HG03342 (cell line): Measurements from ENCODE around the gene PRKAG1.
"Not testable (repeated sequence)": the region's sequence is repeated elsewhere in the genome, so short reads cannot be mapped to it uniquely, and the experiment has no call there.

Experiments used
- ATAC-seq: cut with Tn5 transposase; IDR thresholded peaks from one replicate; pipeline ENCODE4 v1.9.1; 2021; ENCODE audit warnings: mild to moderate bottlenecking, moderate library complexity; ENCODE audit not compliant: unreplicated experiment

PRKAG1 gene

DNA sequence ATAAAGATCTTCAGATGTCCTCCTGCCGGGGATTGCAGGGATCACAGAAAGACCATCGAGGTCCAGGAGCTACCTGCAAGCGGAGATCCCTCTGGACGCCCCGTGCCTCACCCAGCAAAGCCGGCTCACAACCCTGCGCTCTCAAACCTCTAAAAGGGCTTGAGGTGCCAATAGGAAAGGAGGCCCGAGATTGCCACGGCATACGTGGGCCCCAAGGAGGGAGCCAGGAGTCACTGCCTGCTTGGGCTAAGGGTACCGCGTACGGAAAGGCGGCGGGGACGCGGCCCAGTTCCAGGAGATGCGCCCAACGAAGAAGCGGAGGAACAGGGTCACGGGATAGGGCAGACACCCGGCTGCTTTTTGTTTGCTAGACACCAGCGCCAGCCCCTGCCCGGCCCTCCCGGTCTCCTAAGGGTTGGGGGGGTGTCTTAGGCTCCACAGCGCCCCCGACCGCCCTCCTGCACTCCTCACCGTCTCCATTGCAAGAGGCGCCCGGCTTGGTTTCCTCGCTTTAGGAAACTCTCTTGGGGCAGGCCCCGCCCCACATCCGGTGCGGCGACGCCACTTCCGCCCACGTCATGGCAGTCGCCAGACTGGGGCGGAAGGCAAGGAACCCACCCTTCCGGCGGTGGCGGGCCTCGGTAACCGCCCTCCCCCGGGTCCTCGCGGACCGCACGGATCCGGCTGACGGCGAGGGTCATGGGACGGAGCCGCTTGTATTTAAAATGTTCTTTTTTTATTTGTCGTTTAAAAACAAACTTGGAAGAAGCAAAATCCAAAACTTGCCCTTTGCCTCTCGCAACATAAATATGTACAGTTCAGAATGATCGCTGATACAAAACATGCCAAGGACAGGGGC, at the start of gene PRKAG1:
TSS of gene PRKAG1 (minus strand) at position 516 of the 859 bp plus-strand sequence. CDS start at position 480, 36 bp downstream.
- peak; percentile 84 for ATAC-seq

DNA sequence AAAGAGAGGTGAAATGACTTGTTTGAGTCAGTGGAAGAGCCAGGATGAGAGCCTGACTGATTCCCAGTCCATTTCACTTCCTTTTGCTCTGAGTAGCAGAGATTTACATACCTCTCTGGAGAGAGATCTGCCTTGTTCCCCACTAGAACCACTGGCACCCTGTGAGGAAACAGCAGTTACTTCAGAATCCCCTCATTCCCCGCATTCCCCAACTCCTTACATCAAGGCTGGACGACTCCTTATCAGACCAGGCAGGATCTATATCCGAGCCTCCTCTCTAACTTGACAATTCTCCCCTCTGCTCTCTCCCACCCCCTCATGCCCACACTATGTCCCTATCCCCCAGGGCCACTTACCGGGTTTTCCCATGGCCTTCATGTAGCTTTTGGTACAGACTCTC, 47.5 kb upstream of the PRKAG1 start:
- no peak for ATAC-seq

GRCh38 chr12:49064767-49065152, 46.2 kb upstream of the PRKAG1 start:
- ATAC-seq = no peak

DNA sequence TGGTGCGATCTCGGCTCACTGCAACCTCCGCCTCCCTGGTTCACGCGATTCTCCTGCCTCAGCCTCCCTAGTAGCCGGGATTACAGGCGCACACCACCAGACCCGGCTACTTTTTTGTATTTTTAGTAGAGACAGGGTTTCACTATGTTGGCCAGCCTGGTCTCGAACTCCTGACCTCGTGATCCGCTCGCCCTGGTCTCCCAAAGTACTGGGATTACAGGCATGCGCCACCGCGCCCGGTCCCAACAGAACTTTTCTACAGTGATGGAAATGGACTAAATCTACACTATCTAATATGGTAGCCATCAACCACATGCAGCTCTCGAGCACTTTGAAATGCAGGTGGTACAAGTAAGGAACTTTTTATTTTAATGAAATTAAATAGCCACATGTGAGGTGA, 43.3 kb upstream of the PRKAG1 start:
- not testable (repeated sequence) for ATAC-seq

DNA sequence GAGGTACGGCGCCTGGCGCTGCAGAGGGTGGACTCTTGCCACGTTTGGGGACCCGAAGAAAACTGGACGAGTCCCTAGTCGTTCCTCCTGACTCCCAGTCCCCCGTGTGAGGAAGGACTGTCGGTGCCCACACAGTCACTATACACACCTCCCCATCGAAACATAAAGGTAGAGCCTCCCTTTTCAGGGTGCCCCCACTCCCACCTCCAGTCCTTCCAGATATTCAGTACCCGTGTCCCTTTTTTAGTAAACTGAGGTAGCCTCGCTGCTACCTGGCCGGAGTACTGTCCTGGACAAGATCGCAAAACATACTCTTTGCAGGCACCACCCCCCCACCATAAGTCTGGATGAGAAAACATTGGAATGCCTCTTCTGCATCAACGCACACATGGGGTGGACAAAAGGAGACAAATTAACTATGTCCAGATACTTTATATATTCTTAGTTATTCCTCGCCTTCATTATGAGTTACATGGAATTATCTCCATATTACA, 42.6 kb upstream of the PRKAG1 start:
- ATAC-seq = no peak

- peak; percentile 54 for ATAC-seq
These were observed 41.9 kb upstream of the PRKAG1 start, which contains the start of gene KMT2D for GRCh38 chr12:49060237-49061156. Gene KMT2D (minus strand): TSS chr12:49060794. CDS start chr12:49055324, 5,470 bp downstream.

DNA sequence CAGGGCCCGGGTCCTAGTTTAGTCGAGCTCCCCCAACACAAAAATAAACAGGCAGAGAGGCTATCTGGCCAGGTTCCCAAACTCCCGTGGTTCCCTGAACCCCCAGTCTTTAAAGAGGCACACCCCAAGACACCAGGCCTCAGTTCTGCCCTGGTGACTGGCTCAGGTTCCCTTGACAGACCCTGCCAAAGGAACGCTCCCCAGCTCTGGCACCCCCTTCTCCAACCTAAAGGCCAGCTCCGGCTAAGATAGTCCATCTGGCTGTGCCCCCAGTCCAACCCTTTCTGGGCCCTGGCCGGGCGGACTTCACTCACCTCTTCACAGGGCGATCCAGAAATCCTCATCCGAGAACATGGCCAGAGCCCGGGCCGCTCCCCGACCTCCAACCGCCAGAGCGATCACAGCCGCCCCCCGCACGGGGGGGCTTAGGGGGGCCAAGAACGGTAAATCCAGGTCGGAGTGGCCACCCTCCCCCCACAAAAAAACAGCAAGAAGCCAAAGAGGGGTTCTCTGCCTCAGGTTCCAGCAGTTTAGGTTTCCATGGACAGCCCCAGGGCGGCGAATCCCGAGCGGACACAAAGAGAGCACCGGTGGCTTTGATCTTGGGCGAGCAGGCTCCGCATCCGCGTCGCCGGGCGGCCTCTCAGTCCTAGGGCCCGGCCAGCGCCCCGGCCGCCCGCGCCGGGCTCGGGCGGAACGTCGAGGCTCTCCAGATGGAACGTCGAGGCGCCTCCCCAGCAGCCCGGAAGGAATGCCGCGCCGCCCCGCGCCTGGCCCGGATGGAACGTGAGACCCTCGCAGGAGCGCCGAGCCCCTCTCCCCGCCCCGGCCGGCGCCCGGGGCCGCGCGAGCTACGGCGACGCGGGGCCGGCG, 41.0 kb upstream of the PRKAG1 start:
- peak; percentile 7 for ATAC-seq

DNA sequence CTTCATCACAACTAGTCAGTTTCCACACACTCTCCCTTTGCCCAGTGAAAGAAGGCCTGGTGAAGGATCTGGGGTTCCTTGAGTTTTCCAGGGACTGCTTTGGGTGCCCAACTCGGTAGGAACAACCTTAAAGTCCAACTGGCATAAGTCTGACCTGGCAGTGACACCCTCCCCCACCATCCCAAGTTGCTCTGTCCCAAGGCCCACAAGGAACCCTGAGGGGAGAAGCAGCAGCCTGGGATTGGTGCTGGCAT, 40.4 kb upstream of the PRKAG1 start:
- ATAC-seq = no peak

GRCh38 chr12:49058366-49059044, 39.9 kb upstream of the PRKAG1 start:
- no peak for ATAC-seq

DNA sequence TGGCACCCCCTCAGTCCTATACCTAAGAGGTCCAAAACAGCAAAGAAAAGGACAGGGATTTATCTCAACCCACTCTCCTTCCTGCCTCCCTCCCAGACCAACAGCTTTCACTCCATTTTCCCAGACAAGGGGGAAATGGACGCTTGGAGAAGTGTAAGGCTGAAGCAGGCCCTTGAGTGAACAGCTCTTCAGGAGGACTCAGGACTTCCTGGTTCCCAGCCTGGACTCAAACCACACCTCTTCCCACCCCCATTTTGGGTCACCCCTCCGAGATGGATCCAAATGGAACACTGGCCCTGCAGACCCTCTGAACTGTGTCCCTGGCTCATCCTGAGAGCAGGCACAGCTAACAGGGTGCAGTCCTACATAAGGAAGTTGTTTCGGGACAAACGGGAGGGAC, 39.3 kb upstream of the PRKAG1 start:
- ATAC-seq = no peak

DNA sequence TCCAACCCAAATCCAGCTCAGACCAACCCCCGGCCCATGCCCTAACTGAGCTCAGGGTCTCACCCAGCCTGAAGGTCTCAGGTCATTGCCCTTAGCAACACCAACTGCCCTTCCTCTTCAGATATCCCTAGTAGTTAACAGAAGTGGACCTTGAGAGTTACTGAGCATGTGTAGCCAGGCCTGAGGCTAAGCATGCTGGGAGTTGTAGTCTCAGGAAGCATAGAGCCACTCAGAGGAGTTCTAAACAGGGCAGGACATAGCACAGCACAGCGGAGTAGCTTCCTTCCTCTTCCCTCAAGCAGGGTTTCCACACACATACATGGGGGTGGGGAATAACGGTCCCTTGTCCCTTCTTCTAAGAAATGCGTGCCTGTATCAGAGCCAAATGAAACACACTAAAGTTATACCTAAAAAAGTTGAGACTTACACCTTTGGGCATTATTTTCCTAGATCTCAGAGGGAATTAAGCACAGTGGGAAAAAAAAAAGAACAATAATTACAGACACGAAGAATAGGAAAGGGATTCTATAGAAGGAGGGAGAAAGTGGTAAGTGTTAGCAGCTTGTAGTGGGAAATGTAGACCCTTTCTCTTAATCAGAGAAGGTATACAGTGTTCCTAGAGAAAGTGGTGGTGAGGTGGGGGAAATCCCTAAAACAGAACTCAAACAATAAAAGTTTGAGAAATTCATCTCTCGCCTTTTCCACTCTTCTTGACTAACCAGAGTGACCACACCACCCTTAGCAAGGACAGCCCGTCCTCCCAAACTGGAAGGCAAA, 37.6 kb upstream of the PRKAG1 start:
- peak; percentile 60 for ATAC-seq

DNA sequence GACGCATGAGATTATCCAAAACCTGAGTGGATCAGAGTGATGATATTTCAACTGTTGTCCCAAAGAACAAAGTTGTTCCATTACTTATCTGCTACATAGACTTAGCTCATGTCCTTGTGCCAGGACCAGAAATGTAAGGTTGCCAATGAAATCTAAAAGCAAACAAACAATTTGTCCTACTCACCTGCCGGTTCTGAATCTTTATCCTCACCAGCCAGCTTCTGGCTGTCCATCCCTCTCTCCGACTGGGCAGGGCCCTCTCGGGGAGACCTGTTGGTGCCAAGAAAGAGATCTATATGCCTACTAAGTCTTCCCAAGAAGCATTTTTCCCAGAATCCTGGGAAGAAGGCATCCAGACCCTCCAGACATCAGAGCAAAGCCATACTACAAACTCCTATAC, 36.5 kb upstream of the PRKAG1 start:
- no peak for ATAC-seq

DNA sequence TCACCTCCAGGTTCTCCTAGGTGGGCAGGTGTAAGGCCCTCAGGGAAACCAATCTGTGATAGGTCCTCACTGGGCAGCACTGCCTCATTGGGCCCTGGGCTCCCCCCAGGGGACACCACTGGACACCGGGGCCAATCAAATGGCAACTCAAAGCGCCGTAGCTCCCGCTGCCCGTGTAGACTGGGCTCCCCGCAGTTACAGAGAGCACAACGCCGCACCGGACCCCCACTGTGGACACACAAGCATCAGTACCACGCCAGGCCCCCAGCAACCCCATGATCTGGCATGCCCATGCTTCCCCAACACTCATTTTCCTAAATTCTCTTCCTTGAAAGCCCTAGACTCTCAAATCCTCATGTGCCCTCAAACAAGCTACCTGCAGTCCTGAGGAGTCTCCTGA, 35.9 kb upstream of the PRKAG1 start:
- ATAC-seq = no peak

- ATAC-seq = no peak
These were observed 35.5 kb upstream of the PRKAG1 start for GRCh38 chr12:49054096-49054495.

DNA sequence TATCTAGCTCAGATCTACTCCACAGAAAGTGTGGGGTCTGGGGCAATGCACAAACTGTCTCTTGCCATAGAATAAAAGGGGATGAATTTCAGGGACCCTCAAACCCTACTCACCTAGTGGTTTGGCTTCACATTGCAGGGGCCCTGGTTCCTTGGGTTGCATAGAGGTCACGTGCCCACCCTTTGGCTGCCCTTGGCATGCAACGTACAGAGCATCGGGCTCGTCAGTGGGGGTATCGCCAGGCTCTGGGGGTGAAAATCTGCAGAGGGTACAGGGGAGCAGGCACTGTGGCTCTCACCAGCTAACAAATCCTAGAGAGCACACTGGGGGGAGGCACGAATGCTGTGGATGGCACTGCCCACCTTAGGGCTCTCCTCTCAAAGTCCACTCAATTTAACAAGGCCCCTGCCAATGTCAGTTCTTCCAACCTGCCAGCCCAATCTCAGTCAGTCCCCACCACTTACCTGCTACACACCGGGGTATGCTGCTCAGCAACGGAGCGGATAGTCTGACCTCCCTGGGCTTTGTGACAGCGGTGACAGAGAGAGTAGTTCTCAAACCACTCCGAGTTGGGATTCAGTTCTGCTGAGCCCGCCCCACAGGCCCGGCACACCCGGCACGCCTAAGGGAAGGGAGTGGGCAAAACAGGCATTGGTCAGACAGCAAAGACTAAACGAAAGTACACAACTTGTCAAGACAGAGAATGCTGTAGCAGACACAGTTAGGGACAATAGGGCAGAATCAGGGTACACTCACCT, 34.1 kb upstream of the PRKAG1 start:
- no peak for ATAC-seq

- ATAC-seq = no peak
These were observed 33.3 kb upstream of the PRKAG1 start for GRCh38 chr12:49051777-49052438.

GRCh38 chr12:49051373-49051764, 32.8 kb upstream of the PRKAG1 start:
- no peak for ATAC-seq
